ENCODE results near the gene HIVEP1. TPM values are rescaled to one million over a fixed set of nuclear protein-coding genes. Genes with fewer than 3 reads are reported as not detected.

The HIVEP1 gene
- total and polyA plus RNA-seq, 2 of the 13 experiments (the other 11 are each of a cell fraction or from before 2014, with no cell fraction given): 7.4 to 9.9 TPM

DNA sequence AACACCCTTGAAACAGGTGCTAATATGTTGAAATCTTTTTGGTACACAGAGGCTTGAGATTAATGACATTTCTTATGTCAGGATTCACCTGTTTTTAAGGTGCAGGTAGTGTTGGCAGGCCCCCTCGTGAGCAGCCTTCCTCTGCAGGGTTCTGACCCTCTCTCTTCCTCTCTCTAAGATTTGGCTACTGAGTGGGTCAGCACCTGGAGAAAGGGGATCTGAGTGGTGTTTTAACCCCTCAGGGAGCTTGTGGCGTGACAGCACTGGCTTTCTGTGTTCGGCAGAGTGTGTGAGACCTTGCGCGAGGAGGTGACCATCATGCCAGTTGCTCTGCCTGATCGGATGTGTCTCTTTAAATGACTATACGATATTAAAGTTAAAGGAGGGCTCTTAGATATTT is 37.1 kb downstream of the HIVEP1 start:
- in situ Hi-C loops (cut with HindIII; ENCODE audit: extremely low pct_ligation_motif_present, low pct_unique_long_range_greater_than_20kb): no loop called here
- ATAC-seq: no peak
- TF ChIP-seq FOXK2 (IDR thresholded peaks at IDR 0.05) (no peak), WIZ (CRISPR knock-in tag; IDR thresholded peaks at IDR 0.05) (no peak), ADNP (CRISPR knock-in tag; IDR thresholded peaks at IDR 0.05) (no peak), ZNF552 (CRISPR knock-in tag; IDR thresholded peaks at IDR 0.05; ENCODE audit: borderline replicate concordance) (no peak), TSC22D2 (CRISPR knock-in tag; IDR thresholded peaks at IDR 0.05; ENCODE audit: borderline replicate concordance) (no peak), CAMTA2 (CRISPR knock-in tag; IDR thresholded peaks at IDR 0.05; ENCODE audit: borderline replicate concordance) (no peak), RAD51 (IDR thresholded peaks at IDR 0.05; ENCODE audit: borderline replicate concordance) (no peak), ZFY (CRISPR knock-in tag; IDR thresholded peaks at IDR 0.05) (no peak), RBM39 (IDR thresholded peaks at IDR 0.05; ENCODE audit: low read depth, low read length, poor library complexity, severe bottlenecking) (no peak), HNF4A (CRISPR knock-in tag; IDR thresholded peaks at IDR 0.05) (no peak)
- TF ChIP-seq, protein P1, sequence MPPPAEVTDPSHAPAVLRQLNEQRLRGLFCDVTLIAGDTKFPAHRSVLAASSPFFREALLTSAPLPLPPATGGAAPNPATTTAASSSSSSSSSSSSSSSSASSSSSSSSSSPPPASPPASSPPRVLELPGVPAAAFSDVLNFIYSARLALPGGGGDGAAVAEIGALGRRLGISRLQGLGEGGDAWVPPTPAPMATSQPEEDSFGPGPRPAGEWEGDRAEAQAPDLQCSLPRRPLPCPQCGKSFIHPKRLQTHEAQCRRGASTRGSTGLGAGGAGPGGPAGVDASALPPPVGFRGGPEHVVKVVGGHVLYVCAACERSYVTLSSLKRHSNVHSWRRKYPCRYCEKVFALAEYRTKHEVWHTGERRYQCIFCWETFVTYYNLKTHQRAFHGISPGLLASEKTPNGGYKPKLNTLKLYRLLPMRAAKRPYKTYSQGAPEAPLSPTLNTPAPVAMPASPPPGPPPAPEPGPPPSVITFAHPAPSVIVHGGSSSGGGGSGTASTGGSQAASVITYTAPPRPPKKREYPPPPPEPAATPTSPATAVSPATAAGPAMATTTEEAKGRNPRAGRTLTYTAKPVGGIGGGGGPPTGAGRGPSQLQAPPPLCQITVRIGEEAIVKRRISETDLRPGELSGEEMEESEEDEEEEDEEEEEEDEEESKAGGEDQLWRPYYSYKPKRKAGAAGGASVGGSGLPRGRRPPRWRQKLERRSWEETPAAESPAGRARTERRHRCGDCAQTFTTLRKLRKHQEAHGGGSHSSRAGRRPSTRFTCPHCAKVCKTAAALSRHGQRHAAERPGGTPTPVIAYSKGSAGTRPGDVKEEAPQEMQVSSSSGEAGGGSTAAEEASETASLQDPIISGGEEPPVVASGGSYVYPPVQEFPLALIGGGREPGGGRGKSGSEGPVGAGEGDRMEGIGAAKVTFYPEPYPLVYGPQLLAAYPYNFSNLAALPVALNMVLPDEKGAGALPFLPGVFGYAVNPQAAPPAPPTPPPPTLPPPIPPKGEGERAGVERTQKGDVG (CRISPR knock-in tag; IDR thresholded peaks at IDR 0.05; ENCODE audit: borderline replicate concordance): no peak
- FAIRE-seq: no peak
- DNase-seq (ENCODE audit: low spot score): no peak
- ChIA-PET POLR2A (no interaction called here), CTCF (ENCODE audit: low intra/inter-chr PET ratio, low total read pairs) (no interaction called here)
- no peaks in the 10 kb centered on the region for H4K20me1 ChIP-seq (ENCODE audit: insufficient read depth, low read length)
- no TSS peak for BruUV-seq (replicated peaks)
- no peaks in the 10 kb centered on the region for H3K36me3 ChIP-seq (replicated peaks in 1 of 2; ENCODE audit: control insufficient read depth in 1 of 2, insufficient read depth in 2 of 2, low read length in 2 of 2)
- no peaks in the 10 kb centered on the region for H3K9me3 ChIP-seq (ENCODE audit: low read length)
- no peak overlapping the region for H3K27ac ChIP-seq (ENCODE audit: extremely low read length, insufficient read depth, low read length)
- no peaks in the 10 kb centered on the region for H3K27me3 ChIP-seq (ENCODE audit: control insufficient read depth in 1 of 2, insufficient read depth in 2 of 2, low read length in 2 of 2)
- H3K9ac ChIP-seq (ENCODE audit: insufficient read depth, low read depth, low read length): no peak overlapping the region
- no peak overlapping the region for H3K4me3 ChIP-seq (replicated peaks in 1 of 3; ENCODE audit: insufficient read depth in 1 of 3, low read depth in 2 of 3, low read length in 3 of 3)
- peaks cover 8% of the 10 kb centered on the region for H3K4me1 ChIP-seq (ENCODE audit: insufficient read depth, low read length)
- intact Hi-C loops (cut with micrococcal nuclease; ENCODE audit: unreplicated experiment): no loop called here
- peaks cover 3% of the 10 kb centered on the region for H3K79me2 ChIP-seq (ENCODE audit: insufficient read depth, low read length)
- 96% methylated on average over 7 of the region's 7 CpGs for WGBS (ENCODE audit: low lambda C conversion rate)
- H2AFZ ChIP-seq (ENCODE audit: low read length): no peak overlapping the region
- no peak overlapping the region for H3K4me2 ChIP-seq (ENCODE audit: low read depth, low read length)

Data from HepG2 (cell line).